Mesothelial cell of epicardium (in vitro differentiated cells): ENCODE measurements around the gene RBBP8NL. TPM values are rescaled to one million over a fixed set of nuclear protein-coding genes. Genes with fewer than 3 reads are reported as not detected.

Experiments used
- DNase-seq, 2 experiments: peaks; one replicate each; pipeline ENCODE4 v3.0.0; 2021; ENCODE audit warnings: low spot score in 2 of 2; ENCODE audit not compliant: unreplicated experiment in 2 of 2
- H3K27ac Mint-ChIP-seq: 2 replicates; pipeline ENCODE4 v1.8.0; 2021; ENCODE audit warnings: mixed read lengths
- H3K27me3 Mint-ChIP-seq: 2 replicates; pipeline ENCODE4 v1.8.0; 2021; ENCODE audit warnings: low read depth, mixed read lengths
- H3K36me3 Mint-ChIP-seq: 2 replicates; pipeline ENCODE4 v1.8.0; 2021; ENCODE audit warnings: mixed read lengths
- H3K4me1 Mint-ChIP-seq: 2 replicates; pipeline ENCODE4 v1.8.0; 2021; ENCODE audit warnings: mixed read lengths
- H3K4me3 Mint-ChIP-seq: 2 replicates; pipeline ENCODE4 v1.8.0; 2021; ENCODE audit warnings: mild to moderate bottlenecking, moderate library complexity, mixed read lengths
- H3K9me3 Mint-ChIP-seq: 2 replicates; pipeline ENCODE4 v1.8.0; 2021; ENCODE audit warnings: mixed read lengths
- total RNA-seq: library from RNA; stranded (reverse); gene quantifications from 3 replicates; pipeline ENCODE4 v1.2.1, GENCODE V29; 2021
- TF ChIP-seq, protein P1 (sequence below): fragments of 200-600 bp; sonication (generic); IDR thresholded peaks from one replicate; pipeline ENCODE4 v1.5.0; 2021; ENCODE audit warnings: antibody characterized with exemption; ENCODE audit not compliant: unreplicated experiment

The RBBP8NL gene
- total RNA-seq, 1 donor from 2014 or later, result 13.5 TPM

DNA sequence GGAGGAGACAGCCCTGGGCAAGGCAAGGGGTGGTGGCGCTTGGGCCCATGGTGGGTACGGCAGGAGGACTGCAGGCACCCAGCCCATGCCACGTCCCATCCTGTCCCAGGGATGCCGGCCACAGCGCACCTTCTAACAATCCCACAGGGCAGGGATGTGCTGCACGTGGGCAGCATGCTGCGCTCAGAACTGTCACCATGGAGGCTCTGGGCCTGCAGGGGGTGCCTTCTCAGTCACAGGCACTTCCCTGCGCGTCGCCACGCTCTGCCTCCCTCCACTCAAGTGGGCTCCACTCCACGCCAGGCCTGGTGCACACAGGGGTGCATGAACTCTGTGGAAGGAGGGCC, 22.6 kb downstream of the RBBP8NL start:
- Mint-ChIP-seq H3K36me3 (peaks cover 1% of the 10 kb centered on the region), H3K27ac (no peak overlapping the region), H3K4me1 (peaks cover 17% of the 10 kb centered on the region), H3K27me3 (no peaks in the 10 kb centered on the region), H3K9me3 (no peaks in the 10 kb centered on the region), H3K4me3 (no peak overlapping the region)
- DNase-seq, result no peak
- TF ChIP-seq, protein P1, sequence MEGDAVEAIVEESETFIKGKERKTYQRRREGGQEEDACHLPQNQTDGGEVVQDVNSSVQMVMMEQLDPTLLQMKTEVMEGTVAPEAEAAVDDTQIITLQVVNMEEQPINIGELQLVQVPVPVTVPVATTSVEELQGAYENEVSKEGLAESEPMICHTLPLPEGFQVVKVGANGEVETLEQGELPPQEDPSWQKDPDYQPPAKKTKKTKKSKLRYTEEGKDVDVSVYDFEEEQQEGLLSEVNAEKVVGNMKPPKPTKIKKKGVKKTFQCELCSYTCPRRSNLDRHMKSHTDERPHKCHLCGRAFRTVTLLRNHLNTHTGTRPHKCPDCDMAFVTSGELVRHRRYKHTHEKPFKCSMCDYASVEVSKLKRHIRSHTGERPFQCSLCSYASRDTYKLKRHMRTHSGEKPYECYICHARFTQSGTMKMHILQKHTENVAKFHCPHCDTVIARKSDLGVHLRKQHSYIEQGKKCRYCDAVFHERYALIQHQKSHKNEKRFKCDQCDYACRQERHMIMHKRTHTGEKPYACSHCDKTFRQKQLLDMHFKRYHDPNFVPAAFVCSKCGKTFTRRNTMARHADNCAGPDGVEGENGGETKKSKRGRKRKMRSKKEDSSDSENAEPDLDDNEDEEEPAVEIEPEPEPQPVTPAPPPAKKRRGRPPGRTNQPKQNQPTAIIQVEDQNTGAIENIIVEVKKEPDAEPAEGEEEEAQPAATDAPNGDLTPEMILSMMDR, result no peak

DNA sequence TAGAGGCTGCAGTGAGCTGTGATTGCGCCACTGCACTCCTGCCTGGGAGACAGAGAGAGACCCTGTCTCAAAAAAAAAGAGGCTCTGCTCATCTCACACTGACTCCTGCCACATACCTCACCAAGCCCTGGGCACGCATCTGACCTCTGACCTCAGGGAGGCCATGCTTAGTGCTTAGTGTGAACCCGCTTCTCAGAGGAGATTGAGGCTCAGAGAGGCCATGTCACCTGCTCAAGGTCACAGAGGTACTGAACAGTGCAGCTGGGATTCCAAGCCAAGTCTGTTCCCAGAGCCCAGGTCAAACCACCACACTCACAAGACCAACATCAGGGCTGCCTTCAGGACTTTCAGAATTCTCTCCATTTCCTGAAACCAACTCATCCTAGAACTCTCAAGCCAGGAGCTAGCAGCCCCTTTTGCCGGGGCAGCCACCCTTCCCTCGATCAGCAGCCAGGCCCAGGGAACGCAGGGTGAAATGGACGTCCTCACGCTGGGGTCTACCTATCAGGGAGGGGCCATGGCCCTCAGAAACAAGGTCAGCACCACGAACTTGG, 23.1 kb downstream of the RBBP8NL start:
- no peak for DNase-seq
- Mint-ChIP-seq H3K4me3 (no peak overlapping the region), H3K36me3 (peaks cover 1% of the 10 kb centered on the region), H3K27ac (no peak overlapping the region), H3K27me3 (no peaks in the 10 kb centered on the region), H3K9me3 (no peaks in the 10 kb centered on the region), H3K4me1 (peaks cover 11% of the 10 kb centered on the region)
- TF ChIP-seq, protein P1, result no peak

DNA sequence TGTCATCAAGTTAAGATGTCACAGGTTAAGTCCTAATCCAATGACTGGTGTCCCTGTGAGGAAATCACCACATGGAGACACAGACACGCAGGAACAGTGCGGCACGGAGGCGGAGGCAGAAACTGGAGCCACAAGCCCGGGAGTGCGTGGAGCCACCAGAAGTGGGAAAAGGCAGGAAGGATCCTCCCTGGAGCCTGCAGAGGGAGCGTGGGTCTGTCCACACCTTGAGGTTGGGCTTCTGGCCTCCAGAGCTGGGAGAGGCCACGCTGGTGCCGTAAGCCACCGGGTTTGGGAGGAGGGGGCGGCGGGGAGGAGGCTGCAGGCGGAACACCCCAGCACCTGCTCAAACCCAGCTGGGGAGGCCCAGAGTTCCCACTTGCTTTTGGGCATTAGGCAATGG, 24.0 kb downstream of the RBBP8NL start:
- peaks cover 1% of the 10 kb centered on the region for H3K36me3 Mint-ChIP-seq
- no peaks in the 10 kb centered on the region for H3K27me3 Mint-ChIP-seq
- TF ChIP-seq, protein P1, result no peak
- no peaks in the 10 kb centered on the region for H3K9me3 Mint-ChIP-seq
- no peak overlapping the region for H3K4me3 Mint-ChIP-seq
- no peak overlapping the region for H3K27ac Mint-ChIP-seq
- DNase-seq, result no peak
- peaks cover 11% of the 10 kb centered on the region for H3K4me1 Mint-ChIP-seq

DNA sequence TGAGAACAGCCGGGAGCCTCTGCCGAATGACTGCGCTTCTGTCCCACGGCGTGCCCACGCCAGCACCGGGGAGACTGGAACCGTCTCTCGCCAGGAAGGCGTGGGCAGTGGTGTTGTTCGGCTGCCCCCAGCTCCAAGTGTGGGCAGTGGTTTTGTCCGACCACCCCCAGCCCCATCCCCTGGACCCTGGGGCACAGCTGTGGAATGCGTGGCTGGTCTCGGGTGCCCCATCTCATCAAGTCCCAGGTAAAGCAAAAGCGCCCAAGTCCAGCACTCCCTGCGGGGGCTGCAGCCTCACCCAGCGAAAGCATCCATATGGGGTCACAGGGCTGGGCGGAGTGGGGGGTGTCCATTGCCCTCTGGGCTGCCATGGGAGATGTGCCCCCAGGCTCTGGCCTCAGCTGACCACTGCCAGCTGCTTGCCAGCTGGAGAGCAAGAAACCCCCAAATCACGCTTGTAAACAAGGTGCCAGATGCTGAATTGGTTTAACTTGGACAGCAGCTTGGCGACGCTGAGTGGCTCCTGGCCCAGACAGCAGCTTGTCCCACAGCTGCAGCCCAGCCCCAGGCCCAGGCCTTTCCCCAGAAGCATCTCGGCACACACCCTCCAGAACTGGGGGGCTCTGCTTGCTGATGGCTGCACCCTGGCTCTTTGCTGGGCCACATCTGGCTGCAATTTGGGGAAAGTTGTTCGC, 24.7 kb downstream of the RBBP8NL start:
- H3K4me3 Mint-ChIP-seq, result no peak overlapping the region
- H3K36me3 Mint-ChIP-seq, result peaks cover 8% of the 10 kb centered on the region

DNA sequence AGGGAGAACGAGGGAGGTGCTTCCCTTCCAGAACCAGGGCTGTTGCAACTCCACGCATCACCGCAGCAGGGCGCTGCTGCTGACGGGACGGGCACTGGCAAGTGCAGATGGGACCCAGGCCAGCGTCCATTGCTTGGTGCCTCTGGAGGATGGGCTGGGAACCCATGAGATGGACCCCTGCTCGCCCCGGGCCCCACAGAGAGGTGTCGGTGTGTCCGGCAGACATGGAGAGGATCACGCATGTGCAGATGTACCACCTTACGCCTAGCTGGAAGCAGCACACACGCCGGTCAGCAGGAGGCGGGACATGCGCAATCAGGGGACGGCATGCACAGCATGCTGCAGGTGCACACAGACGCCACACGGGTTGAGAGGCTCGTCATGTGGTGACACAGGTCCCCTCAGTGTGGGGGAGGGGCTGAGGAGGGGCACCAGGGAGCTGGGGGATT, 26.0 kb downstream of the RBBP8NL start:
- TF ChIP-seq, protein P1, result no peak
- Mint-ChIP-seq H3K4me3 (no peak overlapping the region), H3K27ac (no peak overlapping the region), H3K27me3 (no peaks in the 10 kb centered on the region), H3K4me1 (peaks cover 11% of the 10 kb centered on the region), H3K36me3 (peaks cover 9% of the 10 kb centered on the region), H3K9me3 (no peaks in the 10 kb centered on the region)
- DNase-seq, result no peak

More for the DNA sequence above, 24.7 kb downstream of the RBBP8NL start:
- Mint-ChIP-seq H3K27ac (no peak overlapping the region), H3K4me1 (peaks cover 11% of the 10 kb centered on the region), H3K9me3 (no peaks in the 10 kb centered on the region), H3K27me3 (no peaks in the 10 kb centered on the region)
- DNase-seq, result no peak
- TF ChIP-seq, protein P1, result no peak
